ENCODE measurements around the gene ABCG1. TPM values are rescaled to one million over a fixed set of nuclear protein-coding genes. Genes with fewer than 3 reads are reported as not detected.
"Not testable (repeated sequence)": the region's sequence is repeated elsewhere in the genome, so short reads cannot be mapped to it uniquely, and the experiment has no call there.

The ABCG1 gene
- total RNA-seq, 1 donor from 2014 or later = 20.9 TPM

DNA sequence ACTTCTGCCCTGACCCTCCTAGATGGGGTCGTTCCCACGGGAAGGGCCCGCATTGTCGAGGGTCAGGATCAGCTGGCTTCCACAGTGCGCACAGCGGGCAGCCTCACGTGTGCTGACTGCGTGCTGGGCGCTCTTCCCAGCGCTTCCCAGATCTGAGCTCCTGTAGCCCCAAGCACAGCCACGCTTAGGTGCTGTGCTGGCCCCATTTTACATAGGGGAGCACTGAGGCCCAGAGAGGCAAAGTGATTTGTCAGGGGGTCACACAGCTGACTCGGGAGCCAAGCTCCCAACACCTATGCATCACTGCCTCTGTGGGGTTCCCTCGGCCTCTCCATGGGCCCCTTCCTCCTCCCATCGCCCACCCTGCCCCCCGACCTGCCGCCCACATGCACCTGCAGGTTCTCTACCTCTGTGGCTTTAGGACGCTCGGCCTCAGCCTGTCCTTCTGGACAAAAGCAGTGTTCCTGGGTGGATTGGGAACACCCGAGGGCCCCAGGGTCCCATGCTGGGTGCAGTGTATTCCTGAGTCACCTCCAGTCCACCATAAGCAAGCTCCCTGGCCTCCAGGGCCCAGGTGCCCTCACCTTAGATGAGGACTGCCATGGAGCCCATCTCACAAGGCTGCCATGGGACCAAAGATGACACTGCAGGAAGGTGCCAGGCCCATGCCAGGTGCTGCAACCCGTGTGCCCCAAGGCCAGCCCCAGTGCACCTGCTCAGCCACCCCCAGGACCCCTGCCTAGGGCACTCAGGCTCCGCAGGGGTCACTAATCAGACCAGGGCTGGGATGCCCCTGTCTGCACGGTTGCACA is 73.0 kb downstream of the ABCG1 start:
- DNase-seq = no peak

- DNase-seq = not testable (repeated sequence)
These were observed 73.7 kb downstream of the ABCG1 start for GRCh38 chr21:42292563-42293142.

DNA sequence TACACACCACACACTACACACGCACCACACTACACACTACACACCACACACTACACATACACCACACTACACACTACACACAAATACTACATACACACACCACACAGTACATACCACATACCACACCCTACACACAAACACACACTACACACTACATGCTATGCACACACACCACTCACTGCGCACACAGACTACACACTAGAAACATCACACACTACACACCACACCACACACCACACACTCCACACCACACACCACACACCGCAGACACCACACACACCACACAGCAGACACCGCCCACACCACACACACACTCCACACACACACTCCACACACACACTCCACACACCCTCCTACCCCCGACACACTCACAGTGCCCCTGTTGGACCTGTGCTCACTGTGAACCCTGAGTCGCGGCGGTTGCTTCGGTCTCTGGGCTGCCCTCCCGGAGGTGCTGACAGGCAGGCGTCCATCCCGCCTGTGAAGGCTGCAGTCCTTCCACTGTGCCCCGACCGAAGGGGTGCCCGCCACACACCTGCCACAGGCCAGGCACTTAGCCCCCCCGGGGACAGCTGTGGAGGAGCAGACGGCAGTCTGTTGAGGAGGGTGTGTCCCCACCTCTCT is 74.8 kb downstream of the ABCG1 start:
- no peak for DNase-seq

DNA sequence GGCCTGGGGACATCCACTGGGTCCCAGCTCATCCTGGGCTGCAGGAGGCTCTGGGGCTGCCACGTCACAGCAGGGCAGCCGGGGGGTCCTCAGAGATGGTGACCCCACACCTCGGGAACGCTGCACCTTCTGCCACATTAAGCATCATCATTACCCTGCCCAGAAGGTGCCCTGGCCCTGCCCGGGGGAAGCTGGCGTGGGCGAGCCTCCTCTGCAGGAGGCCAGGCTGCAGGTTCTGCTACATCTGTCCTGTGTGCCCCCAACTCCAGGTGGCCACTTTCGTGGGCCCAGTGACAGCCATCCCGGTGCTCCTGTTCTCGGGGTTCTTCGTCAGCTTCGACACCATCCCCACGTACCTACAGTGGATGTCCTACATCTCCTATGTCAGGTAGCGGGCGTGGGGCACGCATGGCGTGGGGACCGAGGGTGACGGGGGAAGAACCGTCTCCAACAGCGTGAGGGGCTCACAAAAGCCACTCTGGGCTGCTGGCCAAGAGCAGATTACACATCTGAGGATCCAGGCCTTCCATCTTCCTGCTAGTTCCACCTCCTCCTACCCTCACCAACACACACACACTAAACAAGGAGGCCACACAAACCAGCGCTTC is 75.4 kb downstream of the ABCG1 start:
- no peak for DNase-seq

GRCh38 chr21:42295845-42296244 is 76.9 kb downstream of the ABCG1 start:
- DNase-seq = no peak

GRCh38 chr21:42296501-42296900 is 77.6 kb downstream of the ABCG1 start:
- no peak for DNase-seq

GRCh38 chr21:42297377-42297776 is 78.4 kb downstream of the ABCG1 start:
- DNase-seq = no peak

- DNase-seq = no peak
These were observed 79.3 kb downstream of the ABCG1 start for GRCh38 chr21:42298237-42298636.

- DNase-seq = no peak
These were observed 79.7 kb downstream of the ABCG1 start for GRCh38 chr21:42298657-42299056.

- no peak for DNase-seq
These were observed 80.5 kb downstream of the ABCG1 start for GRCh38 chr21:42299324-42300044.

DNA sequence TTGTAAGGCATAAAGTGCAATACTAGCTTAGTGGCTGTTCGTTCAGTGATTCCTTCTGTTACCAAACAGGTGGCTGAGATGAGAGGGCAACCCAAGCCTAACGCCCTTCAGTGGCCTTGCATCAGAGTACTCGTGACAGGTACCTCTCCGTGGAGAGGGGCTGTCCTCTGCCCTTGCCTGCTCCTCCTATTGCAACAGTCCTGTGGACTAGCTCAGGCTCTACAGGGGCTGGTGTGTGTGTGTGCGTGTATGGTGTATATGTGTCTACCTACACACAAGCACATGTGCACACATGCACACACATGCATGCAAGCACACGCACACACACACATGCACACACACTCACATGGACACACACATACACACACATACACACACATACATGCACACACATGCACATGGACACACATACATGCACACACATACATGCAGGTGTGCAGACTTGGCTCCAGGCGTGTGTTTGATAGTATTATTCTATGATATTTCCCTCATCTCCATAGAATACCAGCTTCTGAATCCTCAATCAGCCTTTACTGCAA is 81.2 kb downstream of the ABCG1 start:
- DNase-seq = no peak

DNA sequence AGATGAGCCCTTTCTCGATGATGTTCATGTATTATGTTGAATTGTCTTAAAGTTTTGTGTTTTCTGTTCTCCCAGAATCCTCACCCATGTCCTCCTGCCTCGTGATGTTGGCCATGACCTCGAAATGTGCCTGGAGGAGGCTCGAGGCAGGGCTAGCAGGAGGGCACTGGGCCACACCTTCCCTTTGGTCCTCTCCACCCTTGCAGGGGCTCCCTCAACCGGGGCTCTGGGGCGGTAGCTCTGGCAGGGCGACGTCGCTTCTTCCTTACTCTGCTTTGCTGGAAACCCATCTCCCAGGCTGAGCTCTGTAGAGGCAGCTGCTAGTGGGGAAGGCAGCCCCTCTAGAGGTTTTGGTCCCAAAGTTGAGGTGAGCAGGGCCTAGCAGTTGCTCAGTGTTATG is 82.0 kb downstream of the ABCG1 start:
- no peak for DNase-seq

- DNase-seq = no peak
These were observed 82.6 kb downstream of the ABCG1 start for GRCh38 chr21:42301371-42302075.

DNA sequence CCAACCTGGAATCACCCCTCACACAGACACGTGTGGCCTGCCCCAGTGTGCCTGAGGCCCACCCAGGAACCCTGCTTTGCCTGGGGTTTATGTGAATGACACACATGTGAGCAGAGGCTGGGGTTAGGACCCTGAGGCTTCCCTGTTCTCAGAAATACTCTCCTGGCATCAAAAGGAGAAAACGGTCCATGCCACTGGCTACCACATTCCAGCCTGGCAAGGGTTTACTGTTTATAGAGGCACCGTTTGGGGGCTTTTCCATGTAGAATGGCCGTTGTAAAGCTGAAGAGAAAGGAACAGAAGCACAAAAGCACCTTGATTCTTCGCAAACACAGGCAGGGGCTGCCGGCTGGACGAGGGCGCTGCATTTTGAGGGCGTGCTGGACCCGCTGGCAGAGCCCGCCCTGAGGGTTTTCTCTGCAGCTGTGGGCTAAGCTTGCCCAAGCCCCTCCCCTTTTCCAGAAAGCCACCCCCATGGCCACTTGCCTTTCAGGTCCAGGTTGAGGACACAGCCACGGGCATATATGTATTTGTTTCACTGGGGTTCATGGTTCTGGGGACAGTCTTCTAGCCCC is 83.2 kb downstream of the ABCG1 start:
- peak; percentile 37 for DNase-seq

DNA sequence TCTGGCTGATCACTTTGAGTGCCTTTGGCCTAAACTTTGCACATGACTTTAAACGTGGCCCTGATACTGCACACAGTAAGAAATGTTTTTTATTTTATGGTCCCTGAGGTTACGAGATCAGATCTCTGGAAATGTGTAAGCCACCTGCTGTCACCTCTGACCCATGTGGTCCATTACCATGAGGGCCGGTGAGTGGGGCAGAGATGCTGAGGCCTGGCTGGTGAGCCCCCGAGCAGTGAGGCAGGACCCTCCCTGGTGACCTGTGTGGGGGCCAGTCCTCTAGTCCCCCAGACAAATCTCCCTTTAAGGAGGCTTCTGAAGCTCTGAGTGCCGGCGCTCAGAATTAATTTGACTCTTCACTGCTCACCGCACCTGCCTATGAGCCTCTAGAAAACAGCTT is 83.9 kb downstream of the ABCG1 start:
- no peak for DNase-seq

- DNase-seq = no peak
These were observed 84.5 kb downstream of the ABCG1 start for GRCh38 chr21:42303443-42303842.

DNA sequence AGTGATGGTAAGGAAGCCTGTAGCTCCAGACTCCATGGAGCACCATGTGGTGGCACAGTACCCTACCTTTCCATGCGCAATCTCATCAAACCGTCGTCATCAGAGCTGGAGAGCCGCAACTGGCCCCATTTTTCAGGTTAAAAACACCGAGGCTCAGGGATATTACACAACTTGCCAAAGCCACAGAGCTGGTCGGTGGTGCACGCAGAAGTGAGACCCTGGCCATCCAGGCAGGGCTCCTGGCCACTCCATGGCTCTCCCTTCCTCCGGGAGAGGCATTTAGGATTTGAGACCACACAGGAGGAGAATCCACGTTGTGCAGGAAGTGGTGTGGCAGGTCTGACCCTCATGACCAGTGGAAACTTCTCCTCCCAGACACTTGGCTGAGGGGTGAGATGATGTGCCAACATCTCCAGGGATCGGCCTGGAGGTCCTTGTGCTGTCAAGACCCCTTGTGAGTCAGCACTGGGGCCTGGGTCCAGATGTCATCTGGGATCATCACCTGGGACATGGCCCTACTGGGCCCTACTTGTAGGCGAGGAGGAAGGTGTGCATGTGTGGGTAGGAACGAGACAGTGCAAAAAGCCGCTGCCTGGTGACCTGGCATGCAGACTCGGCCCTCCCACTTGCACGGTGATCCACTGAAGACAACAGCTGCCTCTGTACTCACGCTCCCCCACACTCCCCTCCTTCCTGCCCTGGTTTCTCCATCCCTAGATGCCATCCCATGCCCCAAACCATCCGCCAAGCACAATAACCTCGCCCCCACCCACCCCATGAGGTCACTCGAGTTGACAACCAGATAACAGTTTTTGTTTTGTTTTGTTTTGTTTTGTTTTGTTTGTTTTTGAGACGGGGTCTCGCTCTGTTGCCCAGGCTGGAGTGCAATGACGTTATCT is 85.9 kb downstream of the ABCG1 start:
- no peak for DNase-seq

- DNase-seq = no peak
These were observed 86.8 kb downstream of the ABCG1 start for GRCh38 chr21:42305707-42306147.

GRCh38 chr21:42306366-42307035 is 87.6 kb downstream of the ABCG1 start:
- no peak for DNase-seq

All from tongue (tissue), 2 donors.